Measurements from ENCODE around the gene APBA1.

GRCh38 chr9:69430206-69430605 lies 242.0 kb downstream of the APBA1 start:
- TF ChIP-seq CTCF (IDR thresholded peaks at IDR 0.05; ENCODE audit: insufficient read depth, low read depth, low read length) (no peak), EZH2 (IDR thresholded peaks at IDR 0.05; ENCODE audit: insufficient read depth, low read length) (no peak)

All from astrocyte (in vitro differentiated cells and primary cell).